Activated naive CD4-positive, alpha-beta T cell (primary cell): ENCODE measurements around the gene SPR.

Experiments
- DNase-seq, 4 experiments: peaks; one replicate each; lab custom pipeline; 2025; lab: John Stamatoyannopoulos, UW

The SPR gene

DNA sequence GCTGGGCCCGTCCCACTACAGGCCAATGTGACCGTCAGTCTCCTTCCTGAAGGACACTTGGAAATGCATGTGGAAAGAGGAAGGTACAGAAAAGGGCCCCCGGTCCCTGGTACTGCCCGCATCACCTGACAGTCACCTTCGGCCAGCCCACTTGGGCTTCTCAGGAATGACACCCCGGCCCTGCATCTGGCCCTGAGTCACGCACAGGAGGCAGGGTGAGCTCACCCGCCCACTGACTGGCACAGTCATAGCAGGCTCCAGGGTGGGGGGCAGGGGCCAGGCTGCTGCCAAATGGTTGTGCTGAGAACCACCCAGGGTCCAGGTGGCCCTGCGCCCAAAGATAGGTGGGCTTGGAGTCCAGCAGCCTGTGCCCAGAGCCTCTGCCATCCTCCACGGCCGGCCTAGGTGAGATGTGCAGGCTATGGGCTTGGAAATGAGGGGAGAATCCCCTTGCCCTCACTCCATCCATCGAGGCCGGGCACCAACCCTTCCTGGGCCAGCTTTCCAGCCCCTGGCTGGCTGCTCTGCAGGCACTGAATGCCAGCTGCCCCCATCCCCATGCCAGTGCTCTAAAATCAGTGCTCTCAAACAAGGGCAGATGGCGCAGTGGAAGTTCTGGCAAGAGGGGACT, 44.2 kb downstream of the SPR start:
- DNase-seq: no peak

DNA sequence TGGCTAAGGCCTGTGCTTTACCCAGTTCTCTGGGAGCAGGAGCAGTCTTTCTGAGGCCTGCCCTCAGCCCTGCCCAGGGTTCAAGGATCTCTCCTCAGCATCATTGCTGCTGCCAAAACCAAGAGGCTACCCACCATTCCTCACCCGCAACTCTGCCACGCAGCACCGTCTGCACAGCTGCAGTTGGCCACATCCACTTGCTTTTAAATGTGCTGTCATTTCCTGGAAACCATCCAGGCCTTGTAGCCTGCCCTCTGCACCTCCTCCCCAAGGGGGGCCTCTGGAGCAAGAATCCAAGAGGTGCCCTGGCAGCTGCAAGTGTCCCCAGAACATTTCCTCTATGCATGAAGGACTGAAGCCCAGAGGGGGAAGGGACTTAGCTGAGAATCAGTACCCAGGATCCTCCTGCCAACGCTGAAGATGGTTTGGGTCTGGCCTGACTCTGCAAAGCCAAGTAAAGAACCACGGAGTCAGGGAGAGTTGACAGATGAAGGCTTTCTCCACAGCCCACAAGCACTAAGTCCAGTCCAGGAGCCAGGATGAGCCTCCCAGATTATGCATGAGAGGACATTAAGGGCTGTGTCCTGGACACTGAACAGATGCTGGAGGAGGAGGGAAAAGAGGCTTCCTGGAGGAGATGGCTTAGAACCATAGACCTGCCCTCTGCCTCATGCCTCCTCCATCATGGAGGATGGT, 45.0 kb downstream of the SPR start:
- no peak for DNase-seq

DNA sequence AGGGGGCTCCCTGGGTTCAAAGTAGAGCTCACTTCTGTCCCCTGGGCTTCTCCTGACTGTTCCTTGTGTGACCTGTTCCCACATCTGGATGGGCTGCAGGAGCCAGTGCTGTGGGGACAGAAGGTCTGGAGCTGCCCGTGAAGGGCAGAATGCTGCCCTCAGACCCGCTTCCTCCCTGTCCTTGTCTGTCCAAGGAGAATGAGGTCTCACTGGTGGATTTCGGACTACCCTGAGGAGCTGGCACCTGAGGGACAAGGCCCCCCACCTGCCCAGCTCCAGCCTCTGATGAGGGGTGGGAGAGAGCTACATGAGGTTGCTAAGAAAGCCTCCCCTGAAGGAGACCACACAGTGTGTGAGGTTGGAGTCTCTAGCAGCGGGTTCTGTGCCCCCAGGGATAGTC, 45.6 kb downstream of the SPR start:
- no peak for DNase-seq

DNA sequence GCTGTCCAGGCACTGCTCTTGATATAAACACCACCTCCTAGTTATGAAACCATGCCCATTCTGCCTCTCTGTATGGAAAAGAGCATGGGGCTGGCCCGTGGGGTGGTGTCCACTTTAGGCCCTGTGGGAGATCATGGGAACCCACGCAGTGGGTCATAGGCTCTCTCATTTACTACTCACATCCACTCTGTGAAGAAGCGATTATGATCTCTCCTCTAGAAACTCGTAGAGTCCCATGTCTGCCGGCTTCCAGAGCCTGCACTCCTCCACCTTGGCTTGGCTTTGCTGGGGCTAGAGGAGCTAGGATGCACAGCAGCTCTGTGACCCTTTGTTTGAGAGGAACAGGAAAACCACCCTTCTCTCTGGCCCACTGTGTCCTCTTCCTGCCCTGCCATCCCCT, 46.0 kb downstream of the SPR start:
- DNase-seq: no peak

DNA sequence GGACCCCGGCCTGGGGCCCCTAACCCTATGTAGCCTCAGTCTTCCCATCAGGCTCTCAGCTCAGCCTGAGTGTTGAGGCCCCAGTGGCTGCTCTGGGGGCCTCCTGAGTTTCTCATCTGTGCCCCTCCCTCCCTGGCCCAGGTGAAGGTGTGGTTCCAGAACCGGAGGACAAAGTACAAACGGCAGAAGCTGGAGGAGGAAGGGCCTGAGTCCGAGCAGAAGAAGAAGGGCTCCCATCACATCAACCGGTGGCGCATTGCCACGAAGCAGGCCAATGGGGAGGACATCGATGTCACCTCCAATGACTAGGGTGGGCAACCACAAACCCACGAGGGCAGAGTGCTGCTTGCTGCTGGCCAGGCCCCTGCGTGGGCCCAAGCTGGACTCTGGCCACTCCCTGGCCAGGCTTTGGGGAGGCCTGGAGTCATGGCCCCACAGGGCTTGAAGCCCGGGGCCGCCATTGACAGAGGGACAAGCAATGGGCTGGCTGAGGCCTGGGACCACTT, 46.5 kb downstream of the SPR start:
- DNase-seq: no peak

DNA sequence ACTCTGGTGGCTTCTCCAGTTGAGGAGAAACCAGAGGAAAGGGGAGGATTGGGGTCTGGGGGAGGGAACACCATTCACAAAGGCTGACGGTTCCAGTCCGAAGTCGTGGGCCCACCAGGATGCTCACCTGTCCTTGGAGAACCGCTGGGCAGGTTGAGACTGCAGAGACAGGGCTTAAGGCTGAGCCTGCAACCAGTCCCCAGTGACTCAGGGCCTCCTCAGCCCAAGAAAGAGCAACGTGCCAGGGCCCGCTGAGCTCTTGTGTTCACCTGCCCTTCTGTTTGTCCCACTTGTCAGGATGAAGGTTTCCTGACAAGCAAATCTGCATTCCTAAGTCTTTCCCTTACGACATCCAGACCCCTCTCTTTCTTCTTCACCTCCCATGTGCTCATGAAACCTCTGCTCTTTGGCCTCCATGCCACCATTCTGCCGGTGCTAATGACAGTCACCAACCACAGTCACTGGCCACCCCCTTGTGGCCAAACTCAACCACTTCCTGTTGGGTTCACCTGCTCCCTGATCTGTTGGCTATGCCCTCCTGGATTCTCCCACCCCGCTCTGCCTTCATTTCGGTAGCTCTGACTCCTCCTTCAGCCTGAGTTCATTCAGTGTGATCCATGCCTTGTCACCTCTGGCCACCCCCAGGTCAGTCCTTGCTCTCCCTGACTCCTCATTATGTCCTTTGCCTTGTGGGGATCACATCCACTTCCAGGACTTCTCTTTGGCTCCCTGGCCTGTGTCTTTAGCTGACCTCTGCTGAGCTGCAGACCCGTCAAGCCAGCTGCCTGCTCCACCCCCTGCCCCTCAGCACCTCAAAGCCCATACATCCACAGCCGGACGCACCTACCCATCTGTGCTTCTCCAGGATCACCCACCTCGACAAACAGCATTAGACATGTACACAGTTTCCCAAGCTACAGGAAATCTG, 47.7 kb downstream of the SPR start:
- no peak for DNase-seq

DNA sequence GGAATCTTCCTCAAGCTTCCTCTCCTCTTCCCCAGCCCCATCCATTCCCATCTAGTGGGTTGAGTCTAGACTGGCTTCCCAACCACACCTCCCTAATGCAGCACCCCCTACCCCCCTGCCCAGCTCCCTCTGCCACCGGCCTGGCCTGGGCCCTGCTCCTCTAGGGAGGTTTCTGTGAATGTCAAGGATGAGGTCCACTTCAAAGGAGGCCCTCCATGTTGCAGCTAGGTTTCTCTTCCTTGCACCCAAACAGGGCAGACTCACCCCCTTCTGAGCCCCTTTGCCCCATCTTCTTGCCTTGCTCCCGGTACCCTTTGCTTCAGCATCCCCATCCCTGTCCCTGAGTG, 48.4 kb downstream of the SPR start:
- DNase-seq: no peak

DNA sequence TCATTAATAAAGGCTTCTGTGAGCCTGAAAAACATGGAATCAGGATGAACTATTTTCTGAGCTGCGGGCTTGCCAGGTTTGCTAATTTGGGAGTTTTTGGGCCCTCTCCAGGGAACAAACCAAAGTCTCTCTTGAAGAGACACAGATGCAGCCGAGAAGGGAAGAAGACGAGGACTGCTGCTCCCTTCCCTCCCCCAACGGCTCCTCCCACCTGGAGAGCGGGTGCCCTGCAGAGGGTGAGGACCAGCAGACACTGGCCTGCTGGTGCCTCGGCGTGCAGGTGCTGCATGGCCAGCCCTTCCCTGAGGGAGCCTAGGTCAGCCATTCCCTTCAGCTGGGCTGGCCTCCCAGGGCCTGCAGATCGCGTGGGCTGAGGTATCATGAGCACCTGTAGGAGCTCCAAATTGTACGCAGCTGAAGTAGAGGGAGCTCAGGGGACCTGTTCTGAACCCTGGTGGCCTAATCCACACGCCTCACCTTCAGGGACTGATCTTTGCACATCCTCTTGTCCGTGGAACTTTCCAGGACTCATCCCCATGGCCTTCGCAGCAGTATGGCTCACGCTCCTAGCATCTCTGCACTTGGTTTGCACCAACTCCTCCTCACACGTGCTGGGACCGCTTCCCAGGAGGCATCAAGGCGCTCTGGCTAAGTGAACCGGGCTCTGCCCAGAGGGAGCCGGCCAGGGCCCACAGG, 49.6 kb downstream of the SPR start:
- no peak for DNase-seq

DNA sequence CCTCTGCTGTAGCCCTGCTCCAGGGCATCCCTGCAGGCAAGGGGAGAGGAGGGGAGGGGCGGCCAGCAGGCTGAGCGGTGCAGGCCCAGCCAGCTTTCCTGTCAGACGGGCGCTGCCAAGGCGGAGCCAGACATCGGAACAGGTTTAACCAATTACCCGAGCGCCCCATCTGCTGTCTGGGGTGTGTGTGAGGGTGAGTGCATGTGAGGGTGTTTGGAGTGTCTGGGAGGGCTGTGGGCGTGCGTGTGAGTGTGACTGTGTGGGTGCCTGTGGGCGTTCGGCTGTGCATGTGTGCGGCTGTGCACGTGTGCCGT, 50.1 kb downstream of the SPR start:
- no peak for DNase-seq

DNA sequence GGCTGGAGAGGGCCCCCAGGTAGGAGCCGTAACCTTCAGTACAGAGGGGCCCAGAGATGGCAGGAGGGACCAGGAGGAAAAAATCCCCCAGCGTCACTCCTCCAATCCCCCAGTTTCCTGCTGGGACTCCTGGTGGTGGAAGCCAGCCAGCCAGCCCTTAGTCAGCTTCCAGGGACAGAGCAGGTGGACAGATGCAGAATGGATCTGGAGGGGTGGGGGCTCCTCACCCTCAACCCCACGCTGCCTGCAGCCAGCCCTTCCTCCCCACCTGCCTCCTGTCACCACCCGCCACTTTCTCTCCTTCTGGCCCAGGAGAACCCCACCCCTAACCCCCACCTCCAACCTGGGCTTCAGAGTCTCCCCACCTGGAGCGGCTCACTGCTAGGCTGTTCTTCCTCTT, 51.2 kb downstream of the SPR start:
- no peak for DNase-seq

DNA sequence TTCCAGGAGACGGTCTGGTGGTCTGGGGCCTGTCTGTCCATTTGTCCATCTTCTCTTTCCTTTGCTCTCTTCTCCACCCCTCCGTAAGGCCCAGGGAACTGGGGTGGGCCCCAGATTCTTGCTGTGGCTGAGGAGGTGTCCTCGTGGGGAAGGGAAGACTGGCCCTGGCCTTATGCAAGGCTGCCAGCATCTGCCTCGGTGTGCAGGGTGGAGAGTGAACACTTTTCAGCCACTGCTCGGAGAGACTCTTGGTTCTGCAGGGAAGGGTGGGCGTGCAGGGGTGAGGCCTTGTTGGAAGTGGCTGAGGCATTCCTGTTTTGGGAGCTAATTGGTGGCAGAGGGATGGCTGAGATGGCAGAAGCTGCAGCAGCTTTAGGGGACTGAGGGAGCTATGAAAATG, 53.2 kb downstream of the SPR start:
- no peak for DNase-seq

DNA sequence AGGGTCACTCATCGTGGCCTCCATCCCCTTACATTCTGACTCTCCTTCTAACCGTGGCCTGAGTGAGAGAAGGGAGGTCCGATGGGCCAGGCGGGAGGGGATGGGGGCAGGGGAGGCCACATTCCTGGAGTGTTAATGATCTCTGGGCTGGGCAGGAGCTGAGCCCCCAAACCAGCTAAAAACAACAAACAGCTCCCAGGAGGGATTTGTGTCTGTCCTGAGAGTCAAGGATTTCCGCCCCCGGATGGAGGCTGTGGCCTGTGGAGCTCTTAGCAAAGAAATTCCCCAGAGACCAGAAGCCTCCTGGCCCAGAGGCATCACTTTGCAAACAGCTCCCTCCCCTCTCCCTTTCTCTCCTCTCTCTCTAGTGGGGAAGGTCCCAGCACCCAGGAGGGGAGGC, 53.6 kb downstream of the SPR start:
- no peak for DNase-seq
